HCT116 (cell line): ENCODE results near the gene DAPK3.

Experiments
- ELF1 ChIP-seq: IDR thresholded peaks from 2 replicates; pipeline ENCODE4 v1.6.1; 2012; ENCODE audit warnings: low read depth, borderline replicate concordance
- POLR2AphosphoS5 ChIP-seq: IDR thresholded peaks from 2 replicates; pipeline ENCODE4 v1.6.1; 2011; ENCODE audit warnings: mild to moderate bottlenecking, low read depth, low read length, moderate library complexity
- SP1 ChIP-seq: IDR thresholded peaks from 2 replicates; pipeline ENCODE4 v1.6.1; 2012; ENCODE audit warnings: low read depth
- TF ChIP-seq, protein P1 (sequence below), 3 experiments: fragments of 200-600 bp in 1 of 3; sonication (generic) in 1 of 3; IDR thresholded peaks in 2 of 3; conservative IDR thresholded peaks in 1 of 3; 2 replicates each; pipeline ENCODE4 v1.5.1; 2012 to 2017; ENCODE audit warnings: low read depth in 2 of 3, low read length in 2 of 3, antibody characterized with exemption in 1 of 3, borderline replicate concordance in 1 of 3, control low read depth in 1 of 3, mild to moderate bottlenecking in 1 of 3, mixed read lengths in 1 of 3, mixed run types in 1 of 3, moderate library complexity in 1 of 3; ENCODE audit not compliant: insufficient read depth in 1 of 3
- TF ChIP-seq, protein P2 (sequence below): IDR thresholded peaks from 2 replicates; pipeline ENCODE4 v1.6.1; 2011; ENCODE audit warnings: mild to moderate bottlenecking, low read length, moderate library complexity; ENCODE audit not compliant: insufficient replicate concordance; ENCODE audit errors: extremely low read depth

DNA sequence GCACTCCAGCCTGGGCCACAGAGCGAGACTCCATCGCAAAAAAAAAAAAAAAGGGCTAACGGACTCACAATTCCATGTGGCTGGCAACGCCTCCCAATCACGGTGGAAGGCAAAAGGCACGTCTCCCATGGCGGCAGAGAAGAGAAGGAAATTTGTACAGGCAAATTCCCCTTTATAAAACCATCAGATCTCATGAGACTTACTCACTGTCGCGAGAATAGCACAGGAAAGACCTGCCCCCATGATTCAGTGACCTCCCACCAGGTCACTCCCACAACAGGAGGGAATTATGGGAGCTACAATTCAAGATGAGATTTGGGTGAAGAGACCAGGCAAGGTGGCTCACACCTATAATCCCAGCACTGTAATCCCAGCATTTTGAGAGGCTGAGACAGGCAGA lies 56.7 kb downstream of the DAPK3 start:
- TF ChIP-seq SP1 (no peak), ELF1 (no peak), POLR2AphosphoS5 (no peak)
- TF ChIP-seq, protein P1, sequence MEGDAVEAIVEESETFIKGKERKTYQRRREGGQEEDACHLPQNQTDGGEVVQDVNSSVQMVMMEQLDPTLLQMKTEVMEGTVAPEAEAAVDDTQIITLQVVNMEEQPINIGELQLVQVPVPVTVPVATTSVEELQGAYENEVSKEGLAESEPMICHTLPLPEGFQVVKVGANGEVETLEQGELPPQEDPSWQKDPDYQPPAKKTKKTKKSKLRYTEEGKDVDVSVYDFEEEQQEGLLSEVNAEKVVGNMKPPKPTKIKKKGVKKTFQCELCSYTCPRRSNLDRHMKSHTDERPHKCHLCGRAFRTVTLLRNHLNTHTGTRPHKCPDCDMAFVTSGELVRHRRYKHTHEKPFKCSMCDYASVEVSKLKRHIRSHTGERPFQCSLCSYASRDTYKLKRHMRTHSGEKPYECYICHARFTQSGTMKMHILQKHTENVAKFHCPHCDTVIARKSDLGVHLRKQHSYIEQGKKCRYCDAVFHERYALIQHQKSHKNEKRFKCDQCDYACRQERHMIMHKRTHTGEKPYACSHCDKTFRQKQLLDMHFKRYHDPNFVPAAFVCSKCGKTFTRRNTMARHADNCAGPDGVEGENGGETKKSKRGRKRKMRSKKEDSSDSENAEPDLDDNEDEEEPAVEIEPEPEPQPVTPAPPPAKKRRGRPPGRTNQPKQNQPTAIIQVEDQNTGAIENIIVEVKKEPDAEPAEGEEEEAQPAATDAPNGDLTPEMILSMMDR (IDR thresholded peaks at IDR 0.05 in 2 of 3, conservative IDR thresholded peaks at IDR 0.05 in 1 of 3; ENCODE audit: borderline replicate concordance in 1 of 3, insufficient read depth in 1 of 3, low read depth in 2 of 3, low read length in 2 of 3): no peak
- TF ChIP-seq, protein P2, sequence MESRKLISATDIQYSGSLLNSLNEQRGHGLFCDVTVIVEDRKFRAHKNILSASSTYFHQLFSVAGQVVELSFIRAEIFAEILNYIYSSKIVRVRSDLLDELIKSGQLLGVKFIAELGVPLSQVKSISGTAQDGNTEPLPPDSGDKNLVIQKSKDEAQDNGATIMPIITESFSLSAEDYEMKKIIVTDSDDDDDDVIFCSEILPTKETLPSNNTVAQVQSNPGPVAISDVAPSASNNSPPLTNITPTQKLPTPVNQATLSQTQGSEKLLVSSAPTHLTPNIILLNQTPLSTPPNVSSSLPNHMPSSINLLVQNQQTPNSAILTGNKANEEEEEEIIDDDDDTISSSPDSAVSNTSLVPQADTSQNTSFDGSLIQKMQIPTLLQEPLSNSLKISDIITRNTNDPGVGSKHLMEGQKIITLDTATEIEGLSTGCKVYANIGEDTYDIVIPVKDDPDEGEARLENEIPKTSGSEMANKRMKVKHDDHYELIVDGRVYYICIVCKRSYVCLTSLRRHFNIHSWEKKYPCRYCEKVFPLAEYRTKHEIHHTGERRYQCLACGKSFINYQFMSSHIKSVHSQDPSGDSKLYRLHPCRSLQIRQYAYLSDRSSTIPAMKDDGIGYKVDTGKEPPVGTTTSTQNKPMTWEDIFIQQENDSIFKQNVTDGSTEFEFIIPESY: peak; percentile 77
